CD4-positive, alpha-beta T cell treated with Interleukin-4 for 1 hour (primary cell): ENCODE measurements around the gene MEIS1.

ENCODE experiments used
- DNase-seq, 2 donors: peaks; one replicate each; pipeline ENCODE4 v3.0.0-alpha.2; 2020 to 2022

Gene MEIS1

GRCh38 chr2:66512626-66513025 is 77.7 kb downstream of the MEIS1 start:
- DNase-seq, result no peak

- no peak for DNase-seq
Measured at GRCh38 chr2:66515743-66516142, 80.8 kb downstream of the MEIS1 start.

- DNase-seq, result no peak
Measured at GRCh38 chr2:66516499-66516898, 81.6 kb downstream of the MEIS1 start.

GRCh38 chr2:66517772-66518171 is 82.8 kb downstream of the MEIS1 start:
- DNase-seq, result no peak

GRCh38 chr2:66519264-66519843 is 84.4 kb downstream of the MEIS1 start:
- DNase-seq, result no peak

- DNase-seq, result no peak
Measured at GRCh38 chr2:66521291-66521922, 86.5 kb downstream of the MEIS1 start.

- DNase-seq, result no peak
Measured at GRCh38 chr2:66522611-66523376, 87.9 kb downstream of the MEIS1 start.

- DNase-seq, result no peak
Measured at GRCh38 chr2:66523377-66523969, 88.5 kb downstream of the MEIS1 start.

- no peak for DNase-seq
Measured at GRCh38 chr2:66523990-66524389, 89.1 kb downstream of the MEIS1 start.

GRCh38 chr2:66525606-66526005 is 90.7 kb downstream of the MEIS1 start:
- DNase-seq, result no peak

- DNase-seq, result no peak
Measured at GRCh38 chr2:66526180-66526579, 91.3 kb downstream of the MEIS1 start.

- DNase-seq, result no peak
Measured at GRCh38 chr2:66528974-66529724, 94.2 kb downstream of the MEIS1 start.

- no peak for DNase-seq
Measured at GRCh38 chr2:66530651-66531050, 95.7 kb downstream of the MEIS1 start.

- no peak for DNase-seq
Measured at GRCh38 chr2:66531155-66531554, 96.2 kb downstream of the MEIS1 start.

- no peak for DNase-seq
Measured at GRCh38 chr2:66531567-66531966, 96.6 kb downstream of the MEIS1 start.

- no peak for DNase-seq
Measured at GRCh38 chr2:66532972-66533868, 98.3 kb downstream of the MEIS1 start.

GRCh38 chr2:66534461-66534860 is 99.5 kb downstream of the MEIS1 start:
- no peak for DNase-seq

- DNase-seq, result no peak
Measured at GRCh38 chr2:66535574-66536289, 100.8 kb downstream of the MEIS1 start.

- DNase-seq, result no peak
Measured at GRCh38 chr2:66536290-66536673, 101.4 kb downstream of the MEIS1 start.

GRCh38 chr2:66536997-66537396 is 102.1 kb downstream of the MEIS1 start:
- no peak for DNase-seq

- DNase-seq, result no peak
Measured at GRCh38 chr2:66538291-66538690, 103.4 kb downstream of the MEIS1 start.
